Testis (tissue), 2 donors: ENCODE measurements around the gene PLXDC1.

Experiments used
- POLR2A ChIP-seq: fragments of 450-650 bp; IDR thresholded peaks from one replicate; pipeline ENCODE4 v1.6.1; 2017; ENCODE audit warnings: antibody characterized with exemption, mild to moderate bottlenecking, moderate library complexity
- TF ChIP-seq, protein P1 (sequence below), 3 experiments: fragments of 450-650 bp in 2 of 3; fragments of 200-600 bp in 1 of 3; sonication (generic) in 1 of 3; IDR thresholded peaks; one replicate each; pipeline ENCODE4 v1.5.1; 2016 to 2019; ENCODE audit warnings: antibody characterized with exemption in 3 of 3, mild to moderate bottlenecking in 2 of 3, moderate library complexity in 1 of 3

DNA sequence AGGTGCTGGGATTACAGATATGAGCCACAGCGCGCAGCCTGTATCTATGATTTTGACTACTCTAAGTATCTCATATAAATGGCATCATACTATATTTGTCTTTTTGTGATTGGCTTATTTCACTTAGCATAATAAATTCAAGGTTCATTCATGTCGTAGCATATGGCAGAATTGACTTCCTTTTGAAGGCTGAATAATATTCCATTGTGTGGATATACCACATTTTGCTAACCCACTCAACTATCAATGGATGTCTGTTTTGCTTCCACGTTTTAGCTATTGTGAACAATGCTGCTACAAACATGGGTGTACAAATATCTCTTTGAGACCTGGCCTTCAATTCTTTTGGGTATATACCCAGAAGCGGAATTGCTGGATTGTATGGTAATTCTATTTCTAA is 10.1 kb downstream of the PLXDC1 start:
- TF ChIP-seq, protein P1, sequence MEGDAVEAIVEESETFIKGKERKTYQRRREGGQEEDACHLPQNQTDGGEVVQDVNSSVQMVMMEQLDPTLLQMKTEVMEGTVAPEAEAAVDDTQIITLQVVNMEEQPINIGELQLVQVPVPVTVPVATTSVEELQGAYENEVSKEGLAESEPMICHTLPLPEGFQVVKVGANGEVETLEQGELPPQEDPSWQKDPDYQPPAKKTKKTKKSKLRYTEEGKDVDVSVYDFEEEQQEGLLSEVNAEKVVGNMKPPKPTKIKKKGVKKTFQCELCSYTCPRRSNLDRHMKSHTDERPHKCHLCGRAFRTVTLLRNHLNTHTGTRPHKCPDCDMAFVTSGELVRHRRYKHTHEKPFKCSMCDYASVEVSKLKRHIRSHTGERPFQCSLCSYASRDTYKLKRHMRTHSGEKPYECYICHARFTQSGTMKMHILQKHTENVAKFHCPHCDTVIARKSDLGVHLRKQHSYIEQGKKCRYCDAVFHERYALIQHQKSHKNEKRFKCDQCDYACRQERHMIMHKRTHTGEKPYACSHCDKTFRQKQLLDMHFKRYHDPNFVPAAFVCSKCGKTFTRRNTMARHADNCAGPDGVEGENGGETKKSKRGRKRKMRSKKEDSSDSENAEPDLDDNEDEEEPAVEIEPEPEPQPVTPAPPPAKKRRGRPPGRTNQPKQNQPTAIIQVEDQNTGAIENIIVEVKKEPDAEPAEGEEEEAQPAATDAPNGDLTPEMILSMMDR (IDR thresholded peaks at IDR 0.05), result no peak
- TF ChIP-seq POLR2A, result no peak
